H1 (cell line): Measurements from ENCODE around the gene NEDD4. TPM values are rescaled to one million over a fixed set of nuclear protein-coding genes. Genes with fewer than 3 reads are reported as not detected.
"Not testable (repeated sequence)": the region's sequence is repeated elsewhere in the genome, so short reads cannot be mapped to it uniquely, and the experiment has no call there.

ENCODE experiments used
- CTCF ChIA-PET: fragments of 300-600 bp; sonication (Branson Sonifier 250); formaldehyde crosslinking; loops from one replicate; lab custom pipeline; 2021; ENCODE audit not compliant: partially characterized antibody; lab: Charles Lee
- POLR2A ChIA-PET: fragments of 300-600 bp; sonication (Branson Sonifier 250); formaldehyde crosslinking; loops from one replicate; lab custom pipeline; 2021; ENCODE audit warnings: inconsistent platforms; ENCODE audit not compliant: partially characterized antibody; lab: Charles Lee
- DNase-seq, 2 experiments: peaks; one replicate each; pipeline versions ENCODE4 v3.0.0 to v3.0.0-alpha.2; 2010 to 2022; ENCODE audit warnings: low spot score in 2 of 2, low read depth in 1 of 2, mixed read lengths in 1 of 2
- FAIRE-seq: peaks from 2 replicates; lab custom pipeline; 2011; peaks lifted over from hg19 to GRCh38; lab: Jason Lieb, UNC
- H2AFZ ChIP-seq: 2 replicates; pipeline ENCODE4 v1.8.1; 2012; ENCODE audit warnings: low read length, inconsistent platforms
- H2AK5ac ChIP-seq: 2 replicates; pipeline ENCODE4 v1.6.1; 2013; ENCODE audit warnings: low read depth, low read length
- H2BK120ac ChIP-seq: replicated peaks from 2 replicates; pipeline ENCODE3; 2013; ENCODE audit warnings: low read depth, low read length, inconsistent platforms
- H2BK12ac ChIP-seq: 2 replicates; pipeline ENCODE4 v1.6.1; 2013; ENCODE audit warnings: low read depth, low read length
- H2BK15ac ChIP-seq: 2 replicates; pipeline ENCODE4 v1.6.1; 2013; ENCODE audit warnings: low read length
- H2BK20ac ChIP-seq: 2 replicates; pipeline ENCODE4 v1.6.1; 2013; ENCODE audit warnings: low read length
- H2BK5ac ChIP-seq: 2 replicates; pipeline ENCODE4 v1.6.1; 2013; ENCODE audit warnings: low read depth, low read length
- H3K14ac ChIP-seq: 2 replicates; pipeline ENCODE4 v1.6.1; 2013; ENCODE audit warnings: inconsistent platforms; ENCODE audit not compliant: insufficient read length
- H3K18ac ChIP-seq: 2 replicates; pipeline ENCODE4 v1.6.1; 2013; ENCODE audit warnings: low read length; ENCODE audit errors: extremely low read depth
- H3K23ac ChIP-seq: 2 replicates; pipeline ENCODE4 v1.6.1; 2013; ENCODE audit warnings: inconsistent platforms; ENCODE audit not compliant: insufficient read length
- H3K23me2 ChIP-seq: 2 replicates; pipeline ENCODE4 v1.6.1; 2013; ENCODE audit warnings: low read depth, low read length
- H3K27ac ChIP-seq: 2 replicates; pipeline ENCODE4 v1.6.1; 2011; ENCODE audit warnings: low read depth, low read length, inconsistent platforms
- H3K27me3 ChIP-seq, 4 experiments: replicated peaks in 1 of 4; 1 replicate in 1 of 4; 2 replicates in 3 of 4; pipeline versions ENCODE4 v1.6.1 to v1.8.1; 2011 to 2013; ENCODE audit warnings: low read length in 3 of 4, mild to moderate bottlenecking in 3 of 4, inconsistent platforms in 2 of 4, mixed read lengths in 2 of 4, moderate library complexity in 1 of 4; ENCODE audit not compliant: control insufficient read depth in 3 of 4, insufficient read depth in 3 of 4; ENCODE audit errors: extremely low read depth in 1 of 4
- H3K36me3 ChIP-seq, 4 experiments: 2 replicates each; pipeline versions ENCODE4 v1.6.1 to v1.8.1; 2011 to 2013; ENCODE audit warnings: mild to moderate bottlenecking in 4 of 4, low read length in 3 of 4, moderate library complexity in 2 of 4, control low read depth in 1 of 4, inconsistent platforms in 1 of 4; ENCODE audit not compliant: insufficient read depth in 4 of 4, control insufficient read depth in 2 of 4
- H3K4ac ChIP-seq: replicated peaks from 2 replicates; pipeline ENCODE3; 2013; ENCODE audit warnings: low read length, low read depth, mixed read lengths, inconsistent platforms; ENCODE audit not compliant: insufficient read length
- H3K4me1 ChIP-seq, 4 experiments: replicated peaks in 1 of 4; 1 replicate in 1 of 4; 2 replicates in 3 of 4; pipeline versions ENCODE4 v1.6.1 to v1.8.1; 2011 to 2013; ENCODE audit warnings: low read length in 3 of 4, inconsistent platforms in 2 of 4, mixed read lengths in 1 of 4; ENCODE audit not compliant: insufficient read depth in 4 of 4, control insufficient read depth in 3 of 4
- H3K4me2 ChIP-seq, 2 experiments: 2 replicates each; pipeline versions ENCODE4 v1.6.1 to v1.8.1; 2011 to 2013; ENCODE audit warnings: low read depth in 2 of 2, low read length in 2 of 2, control low read depth in 1 of 2, inconsistent platforms in 1 of 2, mild to moderate bottlenecking in 1 of 2; ENCODE audit not compliant: insufficient read depth in 1 of 2
- H3K4me3 ChIP-seq, 4 experiments: fragments of 200-600, 300-600 bp in 1 of 4; sonication (generic), shearing (Covaris generic), sonication (Bioruptor Twin) in 1 of 4; 2 replicates each; pipeline versions ENCODE4 v1.5.1 to v1.8.1; 2011 to 2016; ENCODE audit warnings: low read length in 4 of 4, low read depth in 3 of 4, control low read depth in 2 of 4, inconsistent platforms in 2 of 4, mild to moderate bottlenecking in 2 of 4, mixed read lengths in 1 of 4, moderate library complexity in 1 of 4; ENCODE audit not compliant: insufficient read depth in 2 of 4; ENCODE audit errors: extremely low read depth in 1 of 4
- H3K56ac ChIP-seq: replicated peaks from 2 replicates; pipeline ENCODE3; 2013; ENCODE audit warnings: low read depth, mild to moderate bottlenecking, mixed read lengths, low read length, inconsistent platforms; ENCODE audit not compliant: insufficient read length
- H3K79me1 ChIP-seq: 2 replicates; pipeline ENCODE4 v1.6.1; 2013; ENCODE audit warnings: low read depth, low read length, control low read depth
- H3K79me2 ChIP-seq, 2 experiments: 2 replicates each; pipeline versions ENCODE4 v1.6.1 to v1.8.1; 2012 to 2013; ENCODE audit warnings: low read length in 2 of 2, mild to moderate bottlenecking in 2 of 2, inconsistent platforms in 1 of 2; ENCODE audit not compliant: insufficient read depth in 2 of 2, control insufficient read depth in 1 of 2
- H3K9ac ChIP-seq, 4 experiments: replicated peaks in 1 of 4; 1 replicate in 1 of 4; 2 replicates in 3 of 4; pipeline versions ENCODE4 v1.6.1 to v1.8.1; 2011 to 2013; ENCODE audit warnings: low read depth in 3 of 4, low read length in 3 of 4, control low read depth in 2 of 4, mild to moderate bottlenecking in 2 of 4, moderate library complexity in 2 of 4, inconsistent platforms in 1 of 4; ENCODE audit errors: extremely low read depth in 1 of 4
- H3K9me3 ChIP-seq, 2 experiments: 2 replicates each; pipeline versions ENCODE4 v1.6.1 to v1.8.1; 2012 to 2013; ENCODE audit warnings: mild to moderate bottlenecking in 2 of 2, moderate library complexity in 2 of 2, control low read depth in 1 of 2, inconsistent platforms in 1 of 2, low read depth in 1 of 2, low read length in 1 of 2, mixed read lengths in 1 of 2; ENCODE audit not compliant: insufficient read depth in 2 of 2
- H4K20me1 ChIP-seq, 2 experiments: replicated peaks in 1 of 2; 2 replicates each; pipeline versions ENCODE3 to v1.8.1; 2011 to 2013; ENCODE audit warnings: inconsistent platforms in 2 of 2, low read length in 2 of 2, mild to moderate bottlenecking in 1 of 2; ENCODE audit not compliant: insufficient read depth in 2 of 2, control insufficient read depth in 1 of 2
- H4K5ac ChIP-seq: 2 replicates; pipeline ENCODE4 v1.6.1; 2013; ENCODE audit warnings: low read length, low read depth, mixed read lengths, inconsistent platforms; ENCODE audit not compliant: insufficient read length
- H4K8ac ChIP-seq: 2 replicates; pipeline ENCODE4 v1.8.0; 2013; ENCODE audit warnings: mild to moderate bottlenecking, moderate library complexity, low read length, inconsistent platforms; ENCODE audit not compliant: insufficient read depth; ENCODE audit errors: extremely low read depth
- H4K91ac ChIP-seq: replicated peaks from 2 replicates; pipeline ENCODE3; 2013; ENCODE audit warnings: low read length, mixed read lengths, inconsistent platforms; ENCODE audit not compliant: insufficient read length
- WGBS, 2 experiments: shearing (Covaris generic) in 1 of 2; methylation state at CpG; one replicate each; pipeline versions ENCODE4 v1.1.6 to v1.1.7; 2013 to 2015; ENCODE audit warnings: low lambda C conversion rate in 2 of 2, mixed read lengths in 2 of 2, inconsistent platforms in 1 of 2, low coverage in 1 of 2, missing lambda C conversion rate in 1 of 2; ENCODE audit not compliant: insufficient replicate concordance in 2 of 2, insufficient coverage in 1 of 2, insufficient read length in 1 of 2; ENCODE audit errors: extremely low coverage in 1 of 2, missing lambda C conversion rate in 1 of 2; 5-methylcytosine and 5-hydroxymethylcytosine counted together
- polyA plus RNA-seq, 7 experiments: library from polyadenylated mRNA; depleted of rRNA in 3 of 7; stranded (reverse) in 5 of 7; unstranded in 2 of 7; fragments of >200 nt in 5 of 7; fragments of 200-250 nt in 2 of 7; gene quantifications; 1 replicate in 5 of 7; 2 replicates in 1 of 7; 4 replicates in 1 of 7; pipeline versions ENCODE4 v1.2.1 to v1.2.3, GENCODE V29; 2011 to 2013; ENCODE audit warnings: missing spikeins in 2 of 7, mixed read lengths in 2 of 7
- total RNA-seq: library from RNA; stranded (reverse); fragmentation: NEBNext Ultra II Directional; extraction: Animal tissue kit (Norgen Biotek cat#: 25700); gene quantifications from 2 replicates; pipeline ENCODE4 v1.2.1, GENCODE V29; 2021

Gene NEDD4
- total and polyA plus RNA-seq, 2 of the 8 experiments (the other 6 are each of a cell fraction or from before 2014, with no cell fraction given): 0.95 to 3.9 TPM

DNA sequence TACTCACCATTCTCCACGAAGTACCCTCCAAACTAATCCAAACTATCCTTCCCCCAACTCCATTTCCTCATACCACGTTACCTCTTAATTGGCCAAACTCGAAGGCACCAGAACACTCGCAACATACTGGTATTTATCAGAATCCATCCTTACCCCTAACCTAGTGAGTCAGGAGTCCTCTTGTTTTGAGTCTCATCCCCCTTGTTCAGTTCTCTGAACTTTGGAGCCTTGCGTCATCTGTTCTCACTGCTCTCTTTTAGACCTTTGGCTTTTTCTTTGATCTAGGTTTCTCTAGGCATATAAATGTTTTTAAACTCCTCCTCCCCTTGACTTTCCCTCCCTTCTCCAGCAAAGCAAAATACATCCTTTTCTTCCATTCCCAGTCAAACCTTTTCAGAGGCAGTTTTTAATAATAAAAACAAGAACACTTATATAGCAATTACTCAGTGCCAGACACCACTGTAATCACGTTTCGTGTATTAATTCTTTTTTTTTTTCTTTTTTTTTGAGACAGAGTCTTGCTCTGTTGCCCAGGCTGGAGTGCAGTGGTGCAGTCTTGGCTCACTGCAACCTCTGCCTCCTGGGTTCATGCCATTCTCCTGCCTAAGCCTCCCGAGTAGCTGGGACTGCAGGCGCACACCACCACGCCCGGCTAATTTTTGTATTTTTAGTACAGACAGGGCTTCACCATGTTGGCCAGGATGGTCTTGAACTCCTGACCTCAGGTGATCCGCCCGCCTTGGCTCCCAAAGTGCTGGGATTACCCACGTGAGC is 40.7 kb downstream of the NEDD4 start:
- H2BK15ac ChIP-seq, POLR2A ChIA-PET, H3K23ac ChIP-seq, H3K18ac ChIP-seq, H2AK5ac ChIP-seq, H3K79me1 ChIP-seq, H3K79me2 ChIP-seq, H2BK120ac ChIP-seq, FAIRE-seq, DNase-seq, H2AFZ ChIP-seq, H3K27me3 ChIP-seq, H2BK5ac ChIP-seq, H3K36me3 ChIP-seq, H3K23me2 ChIP-seq, H3K9ac ChIP-seq, H4K20me1 ChIP-seq, H3K4ac ChIP-seq, H3K27ac ChIP-seq, H4K8ac ChIP-seq, H3K4me1 ChIP-seq, H3K4me2 ChIP-seq, H4K91ac ChIP-seq, H3K14ac ChIP-seq, H3K9me3 ChIP-seq, H4K5ac ChIP-seq, H3K4me3 ChIP-seq, H3K56ac ChIP-seq, H2BK12ac ChIP-seq, H2BK20ac ChIP-seq: not testable (repeated sequence)
- CTCF ChIA-PET: interaction anchor here (0.6 to 1.1 kb wide), 3 partner anchors 63 to 148 kb away, joined by 3 to 4 read pairs (median 3); no protein-coding TSS in a partner anchor
- 92 to 100% methylated on average over 3 to 14 of the region's 14 CpGs for WGBS, 2 experiments

DNA sequence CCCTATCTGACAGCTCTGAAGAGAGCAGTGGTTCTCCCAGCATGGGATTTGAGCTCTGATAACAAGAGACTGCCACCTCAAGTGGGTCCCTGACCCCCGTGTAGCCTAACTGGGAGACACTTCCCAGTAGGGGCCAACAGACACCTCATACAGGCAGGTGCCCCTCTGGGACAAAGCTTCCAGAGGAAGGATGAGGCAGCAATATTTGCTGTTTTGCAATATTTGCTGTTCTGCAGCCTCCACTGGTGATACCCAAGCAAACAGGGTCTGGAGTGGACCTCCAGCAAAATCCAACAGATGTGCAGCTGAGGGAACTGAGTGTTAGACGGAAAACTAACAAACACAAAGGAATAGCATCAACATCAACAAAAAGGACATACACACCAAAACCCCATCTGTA is 48.8 kb downstream of the NEDD4 start:
- H3K27ac ChIP-seq, H2BK12ac ChIP-seq, H2AFZ ChIP-seq, H3K23me2 ChIP-seq, FAIRE-seq, H4K8ac ChIP-seq, H3K36me3 ChIP-seq, H3K56ac ChIP-seq, H3K9ac ChIP-seq, H2BK120ac ChIP-seq, H3K79me2 ChIP-seq, H4K91ac ChIP-seq, H3K4me3 ChIP-seq, DNase-seq, H3K4me2 ChIP-seq, H2BK15ac ChIP-seq, H2BK5ac ChIP-seq, H4K20me1 ChIP-seq, H3K18ac ChIP-seq, H3K14ac ChIP-seq, H3K4ac ChIP-seq, POLR2A ChIA-PET, H2AK5ac ChIP-seq, H3K23ac ChIP-seq, H3K27me3 ChIP-seq, H4K5ac ChIP-seq, H3K79me1 ChIP-seq, H2BK20ac ChIP-seq, H3K4me1 ChIP-seq, H3K9me3 ChIP-seq: not testable (repeated sequence)
- CTCF ChIA-PET: interaction anchor here (0.8 to 1.5 kb wide), 4 partner anchors 11 to 47 kb away, joined by 3 to 4 read pairs (median 4); no protein-coding TSS in a partner anchor
- 96% methylated on average over 2 of the region's 2 CpGs; no CpG with 5 or more reads in 1 of the 2 experiments for WGBS, 2 experiments
